ENCODE measurements around the gene PLAAT2. TPM values are rescaled to one million over a fixed set of nuclear protein-coding genes. Genes with fewer than 3 reads are reported as not detected.

PLAAT2 gene
- total RNA-seq: not detected in 2 replicates

GRCh38 chr11:63563201-63564055 is at the start of gene PLAAT2:
PLAAT2 (minus strand) TSS chr11:63563379; CDS start chr11:63563324, 55 bp downstream.

GRCh38 chr11:63536669-63537292 is 26.4 kb downstream of the PLAAT2 start, which contains the start of gene PLAAT4:
PLAAT4 (plus strand) TSS chr11:63536808; CDS start chr11:63536869, 61 bp downstream.

GRCh38 chr11:63505857-63506528 is 57.2 kb downstream of the PLAAT2 start, which contains the start of gene LGALS12:
LGALS12 (plus strand) TSS chr11:63506084; CDS start chr11:63506459, 375 bp downstream.

Other genes with a start within 250 kb of the PLAAT2 start
- gene SLC22A9, start 193.6 kb downstream of the PLAAT2 start, total RNA-seq: not detected in 2 replicates
- not detected in 2 replicates for gene PLAAT5, start 72.2 kb downstream of the PLAAT2 start, total RNA-seq
- not detected in 2 replicates for gene LGALS12, start 57.3 kb downstream of the PLAAT2 start, total RNA-seq
- gene PLAAT4, start 26.6 kb downstream of the PLAAT2 start, total RNA-seq: 1.3 and 2.7 TPM in 2 replicates
- gene PLAAT3, start 51.1 kb upstream of the PLAAT2 start, total RNA-seq: 6.7 and 11.9 TPM in 2 replicates
- 92.6 and 99.6 TPM in 2 replicates for gene ATL3, start 108.0 kb upstream of the PLAAT2 start, total RNA-seq
- gene RTN3, start 118.1 kb upstream of the PLAAT2 start, total RNA-seq: 55.5 and 89.0 TPM in 2 replicates
- 8.9 and 18.8 TPM in 2 replicates for gene ZFTA, start 205.4 kb upstream of the PLAAT2 start, total RNA-seq

Measured in smooth muscle cell of the umbilical artery (primary cell).